Measurements from ENCODE around the gene SAMD5. TPM values are rescaled to one million over a fixed set of nuclear protein-coding genes. Genes with fewer than 3 reads are reported as not detected.

SAMD5 gene
- total RNA-seq, 1 experiment from 2014 or later, result 0.23 TPM

DNA sequence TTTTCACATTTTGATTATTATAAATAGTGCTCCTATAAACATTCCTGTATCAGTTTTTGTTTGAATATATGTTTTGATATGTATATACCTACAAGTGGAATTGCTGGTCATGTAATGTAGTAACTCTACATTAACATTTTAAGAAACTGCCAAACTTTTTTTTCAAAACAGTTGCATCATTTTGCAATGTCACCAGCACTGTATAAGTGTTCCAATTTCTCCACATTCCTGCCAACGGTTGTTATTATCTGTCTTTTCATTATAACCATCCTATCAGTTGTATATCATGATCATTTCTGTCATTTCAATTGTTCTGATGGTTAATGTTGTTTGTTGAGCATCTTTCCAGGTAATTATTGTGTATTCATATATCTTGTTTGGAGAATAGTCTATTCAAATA, 44.8 kb upstream of the SAMD5 start:
- ChIA-PET CTCF (no interaction called here), POLR2A (no interaction called here)
- intact Hi-C loops (cut with micrococcal nuclease; ENCODE audit: unreplicated experiment) (no loop called here), in situ Hi-C loops (cut with HindIII; ENCODE audit: low pct_unique_long_range_greater_than_20kb, low sequenced_read_pairs) (no loop called here)
- H3K27ac ChIP-seq (ENCODE audit: low read length), result no peak overlapping the region
- DNase-seq (ENCODE audit: low read depth, low spot score) (no peak), ATAC-seq (no peak)
- no peaks in the 10 kb centered on the region for H3K4me1 ChIP-seq (ENCODE audit: control insufficient read depth, insufficient read depth, low read length)
- TF ChIP-seq, protein P1, sequence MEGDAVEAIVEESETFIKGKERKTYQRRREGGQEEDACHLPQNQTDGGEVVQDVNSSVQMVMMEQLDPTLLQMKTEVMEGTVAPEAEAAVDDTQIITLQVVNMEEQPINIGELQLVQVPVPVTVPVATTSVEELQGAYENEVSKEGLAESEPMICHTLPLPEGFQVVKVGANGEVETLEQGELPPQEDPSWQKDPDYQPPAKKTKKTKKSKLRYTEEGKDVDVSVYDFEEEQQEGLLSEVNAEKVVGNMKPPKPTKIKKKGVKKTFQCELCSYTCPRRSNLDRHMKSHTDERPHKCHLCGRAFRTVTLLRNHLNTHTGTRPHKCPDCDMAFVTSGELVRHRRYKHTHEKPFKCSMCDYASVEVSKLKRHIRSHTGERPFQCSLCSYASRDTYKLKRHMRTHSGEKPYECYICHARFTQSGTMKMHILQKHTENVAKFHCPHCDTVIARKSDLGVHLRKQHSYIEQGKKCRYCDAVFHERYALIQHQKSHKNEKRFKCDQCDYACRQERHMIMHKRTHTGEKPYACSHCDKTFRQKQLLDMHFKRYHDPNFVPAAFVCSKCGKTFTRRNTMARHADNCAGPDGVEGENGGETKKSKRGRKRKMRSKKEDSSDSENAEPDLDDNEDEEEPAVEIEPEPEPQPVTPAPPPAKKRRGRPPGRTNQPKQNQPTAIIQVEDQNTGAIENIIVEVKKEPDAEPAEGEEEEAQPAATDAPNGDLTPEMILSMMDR (IDR thresholded peaks at IDR 0.05), result no peak
- TF ChIP-seq SIN3A (IDR thresholded peaks at IDR 0.05; ENCODE audit: borderline replicate concordance, insufficient read depth, low read depth, low read length) (no peak), TCF7L2 (IDR thresholded peaks at IDR 0.05; ENCODE audit: low read depth, low read length) (no peak), POLR2AphosphoS5 (IDR thresholded peaks at IDR 0.05; ENCODE audit: low read depth, low read length) (no peak)
- TF ChIP-seq, protein P2, sequence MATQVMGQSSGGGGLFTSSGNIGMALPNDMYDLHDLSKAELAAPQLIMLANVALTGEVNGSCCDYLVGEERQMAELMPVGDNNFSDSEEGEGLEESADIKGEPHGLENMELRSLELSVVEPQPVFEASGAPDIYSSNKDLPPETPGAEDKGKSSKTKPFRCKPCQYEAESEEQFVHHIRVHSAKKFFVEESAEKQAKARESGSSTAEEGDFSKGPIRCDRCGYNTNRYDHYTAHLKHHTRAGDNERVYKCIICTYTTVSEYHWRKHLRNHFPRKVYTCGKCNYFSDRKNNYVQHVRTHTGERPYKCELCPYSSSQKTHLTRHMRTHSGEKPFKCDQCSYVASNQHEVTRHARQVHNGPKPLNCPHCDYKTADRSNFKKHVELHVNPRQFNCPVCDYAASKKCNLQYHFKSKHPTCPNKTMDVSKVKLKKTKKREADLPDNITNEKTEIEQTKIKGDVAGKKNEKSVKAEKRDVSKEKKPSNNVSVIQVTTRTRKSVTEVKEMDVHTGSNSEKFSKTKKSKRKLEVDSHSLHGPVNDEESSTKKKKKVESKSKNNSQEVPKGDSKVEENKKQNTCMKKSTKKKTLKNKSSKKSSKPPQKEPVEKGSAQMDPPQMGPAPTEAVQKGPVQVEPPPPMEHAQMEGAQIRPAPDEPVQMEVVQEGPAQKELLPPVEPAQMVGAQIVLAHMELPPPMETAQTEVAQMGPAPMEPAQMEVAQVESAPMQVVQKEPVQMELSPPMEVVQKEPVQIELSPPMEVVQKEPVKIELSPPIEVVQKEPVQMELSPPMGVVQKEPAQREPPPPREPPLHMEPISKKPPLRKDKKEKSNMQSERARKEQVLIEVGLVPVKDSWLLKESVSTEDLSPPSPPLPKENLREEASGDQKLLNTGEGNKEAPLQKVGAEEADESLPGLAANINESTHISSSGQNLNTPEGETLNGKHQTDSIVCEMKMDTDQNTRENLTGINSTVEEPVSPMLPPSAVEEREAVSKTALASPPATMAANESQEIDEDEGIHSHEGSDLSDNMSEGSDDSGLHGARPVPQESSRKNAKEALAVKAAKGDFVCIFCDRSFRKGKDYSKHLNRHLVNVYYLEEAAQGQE (IDR thresholded peaks at IDR 0.05; ENCODE audit: insufficient read depth in 1 of 2, low read depth in 2 of 2, low read length in 1 of 2), result no peak
- no peak overlapping the region for H3K4me3 ChIP-seq (ENCODE audit: low read depth in 2 of 2, low read length in 2 of 2)
- no TSS peak for BruUV-seq (replicated peaks)
- no peaks in the 10 kb centered on the region for H3K36me3 ChIP-seq (ENCODE audit: control insufficient read depth, insufficient read depth, low read length)
- H3K27me3 ChIP-seq (ENCODE audit: control insufficient read depth, insufficient read depth, low read length), result no peaks in the 10 kb centered on the region
- no peaks in the 10 kb centered on the region for H3K9me3 ChIP-seq (ENCODE audit: control insufficient read depth, insufficient read depth, low read depth, low read length)

DNA sequence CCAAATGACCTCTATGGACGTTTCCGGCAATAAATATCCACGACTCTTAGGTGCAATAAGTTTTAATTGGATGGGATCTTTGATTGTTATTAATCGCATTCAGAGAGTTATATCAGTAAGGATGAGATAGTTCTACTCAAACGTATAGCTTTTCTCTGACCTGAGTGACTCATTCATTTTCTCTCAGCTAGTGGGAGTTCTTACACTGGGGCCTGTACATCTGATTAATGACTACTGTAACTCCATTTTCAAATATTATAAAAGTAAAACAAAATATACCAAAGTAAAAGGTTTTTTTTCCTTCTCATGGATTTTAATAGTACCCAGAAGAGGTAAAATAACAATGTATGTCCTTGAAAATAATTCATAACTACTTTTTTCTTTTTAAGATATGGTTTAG, 41.1 kb upstream of the SAMD5 start:
- intact Hi-C loops (cut with micrococcal nuclease; ENCODE audit: unreplicated experiment), result no loop called here
- POLR2A ChIA-PET, result no interaction called here
- Histone ChIP-seq H3K4me1 (ENCODE audit: control insufficient read depth, insufficient read depth, low read length) (no peaks in the 10 kb centered on the region), H3K36me3 (ENCODE audit: control insufficient read depth, insufficient read depth, low read length) (no peaks in the 10 kb centered on the region), H3K4me3 (ENCODE audit: low read depth in 2 of 2, low read length in 2 of 2) (no peak overlapping the region), H3K27me3 (ENCODE audit: control insufficient read depth, insufficient read depth, low read length) (no peaks in the 10 kb centered on the region), H3K27ac (ENCODE audit: low read length) (no peak overlapping the region), H3K9me3 (ENCODE audit: control insufficient read depth, insufficient read depth, low read depth, low read length) (no peaks in the 10 kb centered on the region)
- DNase-seq (ENCODE audit: low read depth, low spot score) (no peak), ATAC-seq (no peak)
- no TSS peak for BruUV-seq (replicated peaks)
- TF ChIP-seq, protein P1 (IDR thresholded peaks at IDR 0.05), result no peak
- TF ChIP-seq SIN3A (IDR thresholded peaks at IDR 0.05; ENCODE audit: borderline replicate concordance, insufficient read depth, low read depth, low read length) (no peak), TCF7L2 (IDR thresholded peaks at IDR 0.05; ENCODE audit: low read depth, low read length) (no peak), POLR2AphosphoS5 (IDR thresholded peaks at IDR 0.05; ENCODE audit: low read depth, low read length) (no peak)
- TF ChIP-seq, protein P2 (IDR thresholded peaks at IDR 0.05; ENCODE audit: insufficient read depth in 1 of 2, low read depth in 2 of 2, low read length in 1 of 2), result no peak
- in situ Hi-C loops (cut with HindIII; ENCODE audit: low pct_unique_long_range_greater_than_20kb, low sequenced_read_pairs), result no loop called here
- CTCF ChIA-PET, result no interaction called here

Measured in Panc1 (cell line).